ES-I3 (cell line): ENCODE measurements around the gene COP1.
"Not testable (repeated sequence)": the region's sequence is repeated elsewhere in the genome, so short reads cannot be mapped to it uniquely, and the experiment has no call there.

ENCODE experiments used
- H3K36me3 ChIP-seq: 2 replicates; pipeline ENCODE4 v1.6.1; 2013; ENCODE audit warnings: mild to moderate bottlenecking, low read length, control low read depth, moderate library complexity; ENCODE audit not compliant: insufficient read depth
- H3K4me1 ChIP-seq: 2 replicates; pipeline ENCODE4 v1.6.1; 2013; ENCODE audit warnings: mild to moderate bottlenecking, control low read depth, low read length; ENCODE audit not compliant: insufficient read depth
- H3K9ac ChIP-seq: 2 replicates; pipeline ENCODE4 v1.6.1; 2013; ENCODE audit warnings: low read depth, mild to moderate bottlenecking, low read length, moderate library complexity
- H3K9me3 ChIP-seq: 2 replicates; pipeline ENCODE4 v1.6.1; 2013; ENCODE audit warnings: mild to moderate bottlenecking, low read length, moderate library complexity; ENCODE audit not compliant: control insufficient read depth, insufficient read depth

COP1 gene

GRCh38 chr1:176122282-176122681 lies 84.8 kb downstream of the COP1 start:
- no peaks in the 10 kb centered on the region for H3K9me3 ChIP-seq
- H3K36me3 ChIP-seq = no peaks in the 10 kb centered on the region
- H3K9ac ChIP-seq = no peak overlapping the region
- H3K4me1 ChIP-seq = no peaks in the 10 kb centered on the region

GRCh38 chr1:176119549-176119948 lies 87.5 kb downstream of the COP1 start:
- H3K9me3 ChIP-seq = no peaks in the 10 kb centered on the region
- no peak overlapping the region for H3K9ac ChIP-seq
- no peaks in the 10 kb centered on the region for H3K4me1 ChIP-seq
- H3K36me3 ChIP-seq = no peaks in the 10 kb centered on the region

- H3K9me3 ChIP-seq = no peaks in the 10 kb centered on the region
- H3K9ac ChIP-seq = no peak overlapping the region
- no peaks in the 10 kb centered on the region for H3K36me3 ChIP-seq
- no peaks in the 10 kb centered on the region for H3K4me1 ChIP-seq
These were observed 88.1 kb downstream of the COP1 start for GRCh38 chr1:176118985-176119384.

- H3K36me3 ChIP-seq = no peaks in the 10 kb centered on the region
- H3K4me1 ChIP-seq = no peaks in the 10 kb centered on the region
- H3K9me3 ChIP-seq = no peaks in the 10 kb centered on the region
- H3K9ac ChIP-seq = no peak overlapping the region
These were observed 95.3 kb downstream of the COP1 start for GRCh38 chr1:176111835-176112234.

GRCh38 chr1:176110203-176110602 lies 96.9 kb downstream of the COP1 start:
- Histone ChIP-seq H3K36me3 (no peaks in the 10 kb centered on the region), H3K9me3 (no peaks in the 10 kb centered on the region)

GRCh38 chr1:176102768-176103350 lies 104.2 kb downstream of the COP1 start:
- Histone ChIP-seq H3K9me3 (peaks cover 12% of the 10 kb centered on the region; the same call in 1 of the 2 replicates), H3K9ac (no peak overlapping the region), H3K4me1 (no peaks in the 10 kb centered on the region), H3K36me3 (peaks cover 11% of the 10 kb centered on the region)

More at GRCh38 chr1:176110203-176110602, 96.9 kb downstream of the COP1 start:
- H3K9ac ChIP-seq = no peak overlapping the region
- H3K4me1 ChIP-seq = no peaks in the 10 kb centered on the region

GRCh38 chr1:176101951-176102642 lies 105.0 kb downstream of the COP1 start:
- Histone ChIP-seq H3K4me1 (no peaks in the 10 kb centered on the region), H3K9ac (no peak overlapping the region), H3K36me3 (peaks cover 16% of the 10 kb centered on the region), H3K9me3 (peaks cover 12% of the 10 kb centered on the region; the same call in 1 of the 2 replicates)

GRCh38 chr1:176098560-176098959 lies 108.5 kb downstream of the COP1 start:
- H3K9ac ChIP-seq = no peak overlapping the region
- H3K36me3 ChIP-seq = peaks cover 16% of the 10 kb centered on the region
- H3K9me3 ChIP-seq = peaks cover 12% of the 10 kb centered on the region; the same call in 1 of the 2 replicates
- H3K4me1 ChIP-seq = no peaks in the 10 kb centered on the region

GRCh38 chr1:176096015-176096414 lies 111.1 kb downstream of the COP1 start:
- no peak overlapping the region for H3K9ac ChIP-seq
- peaks cover 12% of the 10 kb centered on the region; the same call in 1 of the 2 replicates for H3K9me3 ChIP-seq
- H3K36me3 ChIP-seq = peaks cover 16% of the 10 kb centered on the region
- H3K4me1 ChIP-seq = no peaks in the 10 kb centered on the region

- no peaks in the 10 kb centered on the region for H3K36me3 ChIP-seq
- no peaks in the 10 kb centered on the region; the same call in 1 of the 2 replicates for H3K9me3 ChIP-seq
- H3K9ac ChIP-seq = no peak overlapping the region
- H3K4me1 ChIP-seq = no peaks in the 10 kb centered on the region
These were observed 116.3 kb downstream of the COP1 start for GRCh38 chr1:176090766-176091165.

- H3K36me3 ChIP-seq, H3K9ac ChIP-seq, H3K4me1 ChIP-seq, H3K9me3 ChIP-seq: not testable (repeated sequence)
These were observed 119.3 kb downstream of the COP1 start for GRCh38 chr1:176087746-176088145.

GRCh38 chr1:176073524-176074157 lies 133.4 kb downstream of the COP1 start:
- Histone ChIP-seq H3K9me3 (no peaks in the 10 kb centered on the region; the same call in 1 of the 2 replicates), H3K9ac (no peak overlapping the region), H3K4me1 (no peaks in the 10 kb centered on the region), H3K36me3 (no peaks in the 10 kb centered on the region)

GRCh38 chr1:176068901-176069300 lies 138.2 kb downstream of the COP1 start:
- Histone ChIP-seq H3K9me3 (no peaks in the 10 kb centered on the region), H3K36me3 (no peaks in the 10 kb centered on the region), H3K4me1 (no peaks in the 10 kb centered on the region), H3K9ac (no peak overlapping the region)

- H3K9me3 ChIP-seq = no peaks in the 10 kb centered on the region
- no peak overlapping the region for H3K9ac ChIP-seq
- H3K4me1 ChIP-seq = no peaks in the 10 kb centered on the region
- H3K36me3 ChIP-seq = no peaks in the 10 kb centered on the region
These were observed 138.8 kb downstream of the COP1 start for GRCh38 chr1:176068256-176068655.

GRCh38 chr1:176066709-176067108 lies 140.4 kb downstream of the COP1 start:
- Histone ChIP-seq H3K36me3 (no peaks in the 10 kb centered on the region), H3K9me3 (no peaks in the 10 kb centered on the region), H3K9ac (no peak overlapping the region), H3K4me1 (no peaks in the 10 kb centered on the region)
